Osteoblast (primary cell): Measurements from ENCODE around the gene SORBS1. TPM values are rescaled to one million over a fixed set of nuclear protein-coding genes. Genes with fewer than 3 reads are reported as not detected.

Experiments
- DNase-seq: peaks from one replicate; pipeline ENCODE4 v3.0.0; 2011; ENCODE audit warnings: low spot score, mixed read lengths; ENCODE audit not compliant: insufficient read length; ENCODE audit errors: missing footprints
- H2AFZ ChIP-seq: 2 replicates; pipeline ENCODE4 v1.6.0; 2011; ENCODE audit warnings: mild to moderate bottlenecking, low read length
- H3K27ac ChIP-seq: 2 replicates; pipeline ENCODE4 v1.5.1; 2011; ENCODE audit warnings: mild to moderate bottlenecking, low read depth, low read length, moderate library complexity
- H3K27me3 ChIP-seq: 2 replicates; pipeline ENCODE4 v1.6.0; 2012; ENCODE audit warnings: mild to moderate bottlenecking, control low read depth, inconsistent platforms, low read length, moderate library complexity; ENCODE audit not compliant: insufficient read depth
- H3K36me3 ChIP-seq: 2 replicates; pipeline ENCODE4 v1.5.1; 2011; ENCODE audit warnings: mild to moderate bottlenecking, low read length, control low read depth, moderate library complexity; ENCODE audit not compliant: insufficient read depth
- H3K4me1 ChIP-seq: 2 replicates; pipeline ENCODE4 v1.5.1; 2011; ENCODE audit warnings: mild to moderate bottlenecking, low read length, control low read depth, moderate library complexity; ENCODE audit not compliant: insufficient read depth
- H3K4me2 ChIP-seq: 2 replicates; pipeline ENCODE4 v1.6.0; 2011; ENCODE audit warnings: mild to moderate bottlenecking, low read length; ENCODE audit not compliant: insufficient read depth
- H3K4me3 ChIP-seq: fragments of 200-600 bp; sonication (generic); 3 replicates; pipeline ENCODE4 v1.5.1; 2012; ENCODE audit warnings: mild to moderate bottlenecking, low read length, inconsistent platforms; ENCODE audit not compliant: insufficient read depth
- H3K79me2 ChIP-seq: 2 replicates; pipeline ENCODE4 v1.6.0; 2012; ENCODE audit warnings: mild to moderate bottlenecking, low read length, control low read depth, inconsistent platforms; ENCODE audit not compliant: insufficient read depth
- H3K9me3 ChIP-seq: 2 replicates; pipeline ENCODE4 v1.5.1; 2011; ENCODE audit warnings: low read depth, low read length, control low read depth
- H4K20me1 ChIP-seq: 2 replicates; pipeline ENCODE4 v1.6.0; 2012; ENCODE audit warnings: mild to moderate bottlenecking, low read length, control low read depth; ENCODE audit not compliant: insufficient read depth
- total RNA-seq: library from RNA; depleted of rRNA; stranded (reverse); fragments of >200 nt; gene quantifications from 2 replicates; pipeline ENCODE4 v1.2.3, GENCODE V29; 2012
- TF ChIP-seq, protein P1 (sequence below): IDR thresholded peaks from 2 replicates; pipeline ENCODE4 v1.5.1; 2011; ENCODE audit warnings: mild to moderate bottlenecking, low read depth, low read length, moderate library complexity; ENCODE audit errors: extremely low read depth

Gene SORBS1
- total RNA-seq, 1 donor: 0.72 TPM

DNA sequence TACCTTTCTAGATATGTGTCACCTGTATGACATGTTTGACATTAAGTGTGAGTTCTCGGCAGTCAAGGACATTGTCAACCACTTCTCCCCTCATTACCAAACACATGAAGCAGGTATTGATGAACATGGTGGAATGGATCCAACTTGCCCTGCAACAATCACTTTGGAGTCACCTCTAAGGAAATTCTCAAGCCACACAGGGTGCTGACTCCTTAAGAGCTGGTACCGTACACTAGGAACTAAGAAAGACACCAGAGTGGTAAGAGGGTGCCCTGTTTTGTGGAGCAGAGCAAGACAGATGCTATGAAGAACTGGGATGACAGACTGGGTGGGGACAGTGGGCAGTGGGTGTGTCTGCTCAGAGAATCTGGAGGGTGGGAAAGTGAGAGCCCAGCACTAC, 17.4 kb upstream of the SORBS1 start:
- no peaks in the 10 kb centered on the region for H3K79me2 ChIP-seq
- TF ChIP-seq, protein P1, sequence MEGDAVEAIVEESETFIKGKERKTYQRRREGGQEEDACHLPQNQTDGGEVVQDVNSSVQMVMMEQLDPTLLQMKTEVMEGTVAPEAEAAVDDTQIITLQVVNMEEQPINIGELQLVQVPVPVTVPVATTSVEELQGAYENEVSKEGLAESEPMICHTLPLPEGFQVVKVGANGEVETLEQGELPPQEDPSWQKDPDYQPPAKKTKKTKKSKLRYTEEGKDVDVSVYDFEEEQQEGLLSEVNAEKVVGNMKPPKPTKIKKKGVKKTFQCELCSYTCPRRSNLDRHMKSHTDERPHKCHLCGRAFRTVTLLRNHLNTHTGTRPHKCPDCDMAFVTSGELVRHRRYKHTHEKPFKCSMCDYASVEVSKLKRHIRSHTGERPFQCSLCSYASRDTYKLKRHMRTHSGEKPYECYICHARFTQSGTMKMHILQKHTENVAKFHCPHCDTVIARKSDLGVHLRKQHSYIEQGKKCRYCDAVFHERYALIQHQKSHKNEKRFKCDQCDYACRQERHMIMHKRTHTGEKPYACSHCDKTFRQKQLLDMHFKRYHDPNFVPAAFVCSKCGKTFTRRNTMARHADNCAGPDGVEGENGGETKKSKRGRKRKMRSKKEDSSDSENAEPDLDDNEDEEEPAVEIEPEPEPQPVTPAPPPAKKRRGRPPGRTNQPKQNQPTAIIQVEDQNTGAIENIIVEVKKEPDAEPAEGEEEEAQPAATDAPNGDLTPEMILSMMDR: no peak
- no peak for DNase-seq
- no peaks in the 10 kb centered on the region for H3K4me1 ChIP-seq
- H3K27me3 ChIP-seq: no peaks in the 10 kb centered on the region
- H3K9me3 ChIP-seq: no peaks in the 10 kb centered on the region
- H2AFZ ChIP-seq: no peak overlapping the region
- no peaks in the 10 kb centered on the region for H3K36me3 ChIP-seq
- H3K27ac ChIP-seq: no peak overlapping the region
- no peak overlapping the region for H3K4me2 ChIP-seq
- no peaks in the 10 kb centered on the region for H4K20me1 ChIP-seq
- H3K4me3 ChIP-seq: no peak overlapping the region

DNA sequence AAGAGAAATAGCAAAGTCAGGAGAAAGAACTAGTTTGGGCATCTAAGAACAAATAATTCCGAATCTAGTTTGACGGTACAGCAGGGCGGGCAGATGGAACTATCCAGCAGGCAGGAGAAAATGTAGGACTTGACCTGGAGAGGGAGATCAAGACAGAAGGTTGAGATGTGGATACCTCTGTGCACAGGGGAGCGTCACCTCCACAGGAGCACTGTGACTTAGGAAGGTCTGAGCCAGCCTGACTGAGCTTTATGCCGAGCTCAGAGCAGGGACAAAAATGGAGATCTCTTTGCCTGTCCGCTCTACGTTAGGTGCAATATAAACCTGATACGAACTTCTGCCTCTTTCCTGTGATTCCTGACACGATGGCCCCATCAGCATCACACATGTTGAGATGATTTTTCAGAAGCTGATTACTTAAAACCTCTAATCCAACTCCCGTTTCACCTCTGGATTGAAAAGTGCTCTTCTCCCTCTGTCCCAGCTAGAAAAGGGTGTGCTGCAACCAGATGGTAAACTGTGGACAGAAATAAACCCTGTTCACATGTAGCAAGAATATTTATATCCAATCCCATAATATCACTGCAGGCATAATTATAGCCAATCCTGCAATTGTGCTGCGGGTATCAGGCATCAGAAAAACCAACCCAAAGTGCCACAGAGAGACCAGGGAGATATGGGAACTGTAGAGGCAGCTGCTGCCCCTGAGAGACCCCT, 13.6 kb upstream of the SORBS1 start:
- TF ChIP-seq, protein P1: no peak
- H2AFZ ChIP-seq: no peak overlapping the region
- no peaks in the 10 kb centered on the region for H3K79me2 ChIP-seq
- H3K27ac ChIP-seq: no peak overlapping the region
- no peaks in the 10 kb centered on the region for H3K4me1 ChIP-seq
- no peak for DNase-seq
- H3K4me3 ChIP-seq: no peak overlapping the region
- no peaks in the 10 kb centered on the region for H3K9me3 ChIP-seq
- no peaks in the 10 kb centered on the region for H4K20me1 ChIP-seq
- no peaks in the 10 kb centered on the region for H3K36me3 ChIP-seq
- H3K4me2 ChIP-seq: no peak overlapping the region
- H3K27me3 ChIP-seq: peaks cover 5% of the 10 kb centered on the region

DNA sequence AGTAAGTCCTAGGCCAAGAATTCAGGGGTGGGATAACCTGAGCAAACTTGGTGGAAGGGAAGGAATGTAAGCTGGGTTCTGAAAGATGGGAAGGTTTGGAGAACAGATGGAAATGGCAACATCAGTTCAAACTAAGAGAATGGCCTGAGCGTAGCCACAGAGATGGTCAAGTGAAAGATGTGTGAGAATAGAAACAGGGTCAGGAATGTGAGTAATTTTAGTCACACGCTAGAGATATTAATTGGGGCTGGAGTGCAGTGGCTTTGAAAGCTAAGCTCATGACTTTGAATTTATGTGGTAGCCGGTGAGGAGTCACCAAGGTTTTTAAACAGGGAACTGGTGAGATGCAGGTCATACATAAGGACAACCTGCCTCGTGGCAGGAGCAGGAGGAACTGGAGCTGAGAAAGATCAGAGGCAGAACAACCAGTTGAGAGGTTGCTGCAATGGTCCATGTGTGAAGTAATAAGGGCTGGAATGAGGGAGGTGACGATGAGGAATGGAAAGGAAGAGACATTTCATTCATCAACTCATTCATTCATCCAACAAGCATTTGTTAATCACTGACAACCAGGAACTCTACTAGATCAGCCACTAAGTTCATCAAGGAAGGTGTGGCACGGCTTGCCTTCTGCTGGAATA, 12.9 kb upstream of the SORBS1 start:
- no peaks in the 10 kb centered on the region for H3K36me3 ChIP-seq
- H4K20me1 ChIP-seq: no peaks in the 10 kb centered on the region
- no peaks in the 10 kb centered on the region for H3K4me1 ChIP-seq
- TF ChIP-seq, protein P1: no peak
- no peak overlapping the region for H3K4me3 ChIP-seq
- H2AFZ ChIP-seq: no peak overlapping the region
- peaks cover 5% of the 10 kb centered on the region for H3K27me3 ChIP-seq
- no peaks in the 10 kb centered on the region for H3K79me2 ChIP-seq
- H3K4me2 ChIP-seq: no peak overlapping the region
- no peak for DNase-seq
- H3K27ac ChIP-seq: no peak overlapping the region
- H3K9me3 ChIP-seq: no peaks in the 10 kb centered on the region

DNA sequence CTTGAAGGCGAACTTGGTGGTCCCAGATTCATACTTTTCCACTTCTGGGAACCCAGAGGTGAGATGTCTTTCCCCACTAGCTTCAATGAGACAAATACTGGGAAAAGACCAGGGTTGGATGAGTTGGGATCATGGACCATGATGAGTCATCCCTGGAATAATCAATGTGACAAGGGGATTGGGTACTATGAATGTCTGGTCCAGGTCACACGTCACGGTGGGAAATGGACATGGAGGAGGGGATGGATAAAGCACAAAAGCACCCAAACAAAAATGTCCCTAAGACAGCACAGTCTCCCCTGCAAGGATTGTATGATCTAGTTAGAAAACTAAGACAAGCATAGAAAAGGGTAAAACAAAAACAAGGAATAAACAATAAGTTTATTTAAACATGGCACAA, 12.4 kb upstream of the SORBS1 start:
- no peak overlapping the region for H3K27ac ChIP-seq
- TF ChIP-seq, protein P1: no peak
- no peak for DNase-seq

More for the DNA sequence above, 12.4 kb upstream of the SORBS1 start:
- no peaks in the 10 kb centered on the region for H4K20me1 ChIP-seq
- peaks cover 5% of the 10 kb centered on the region for H3K27me3 ChIP-seq
- H3K9me3 ChIP-seq: no peaks in the 10 kb centered on the region
- H3K36me3 ChIP-seq: no peaks in the 10 kb centered on the region
- no peaks in the 10 kb centered on the region for H3K4me1 ChIP-seq
- H3K4me3 ChIP-seq: no peak overlapping the region
- no peaks in the 10 kb centered on the region for H3K79me2 ChIP-seq
- no peak overlapping the region for H2AFZ ChIP-seq
- H3K4me2 ChIP-seq: no peak overlapping the region
